Measurements from ENCODE around the gene HS1BP3. TPM values are rescaled to one million over a fixed set of nuclear protein-coding genes. Genes with fewer than 3 reads are reported as not detected.

Gene HS1BP3
- total RNA-seq, 1 experiment from 2014 or later: 19.6 TPM

DNA sequence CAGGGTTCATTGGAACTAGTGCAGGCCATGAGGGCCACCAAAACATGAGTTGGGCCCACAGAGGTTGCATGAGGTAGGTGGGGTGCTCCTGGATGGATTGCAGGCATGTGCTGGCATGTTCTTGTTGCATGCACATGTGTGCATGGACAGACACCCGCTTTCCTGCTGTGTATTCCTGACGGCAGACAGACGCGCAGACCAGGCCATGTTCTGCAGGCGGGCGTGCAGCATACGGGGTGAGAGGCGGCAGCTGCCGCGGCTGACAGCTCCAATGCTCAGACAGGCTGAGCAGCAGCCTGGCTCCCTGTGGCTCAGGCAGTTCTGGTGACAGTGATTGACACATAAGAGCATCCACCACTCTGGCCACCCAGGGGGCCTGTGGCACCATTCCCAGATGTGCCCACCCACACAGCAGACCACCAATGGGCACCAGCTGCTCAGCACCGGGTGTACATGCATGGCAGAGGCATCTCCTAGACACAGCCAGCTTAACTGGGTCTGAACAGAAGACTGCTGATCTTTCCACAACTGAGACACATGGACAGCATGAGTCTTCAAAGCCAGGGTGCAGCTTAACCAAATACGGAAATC lies 21.2 kb downstream of the HS1BP3 start:
- Histone ChIP-seq H3F3A (ENCODE audit: low read length, unreplicated experiment) (no peaks in the 10 kb centered on the region), H3K36me3 (ENCODE audit: low read depth, low read length) (no peaks in the 10 kb centered on the region), H3K9ac (ENCODE audit: low read length) (no peak overlapping the region), H3K9me2 (replicated peaks; ENCODE audit: low read length) (no peaks in the 10 kb centered on the region), H3K4me1 (ENCODE audit: insufficient read depth, low read length) (peaks cover 10% of the 10 kb centered on the region), H3K4me2 (ENCODE audit: low read length) (no peak overlapping the region), H3K79me2 (ENCODE audit: low read length) (no peaks in the 10 kb centered on the region), H3K4me3 (ENCODE audit: low read length) (no peak overlapping the region), H3K9me3 (ENCODE audit: low read length) (no peaks in the 10 kb centered on the region), H3K27me3 (ENCODE audit: low read length) (no peaks in the 10 kb centered on the region), H3K27ac (ENCODE audit: low read length) (no peak overlapping the region), H2AFZ (ENCODE audit: low read length) (no peak overlapping the region), H4K20me1 (ENCODE audit: low read length) (no peaks in the 10 kb centered on the region)
- intact Hi-C loops (cut with micrococcal nuclease): no loop called here
- no peak for ATAC-seq
- TF ChIP-seq EZH2phosphoT487 (IDR thresholded peaks at IDR 0.05; ENCODE audit: borderline replicate concordance, low read length): no peak
- ChIA-PET CTCF (no interaction called here), POLR2A (ENCODE audit: unreplicated experiment) (no interaction called here)
- DNase-seq: no peak
- no TSS peak for BruUV-seq (replicated peaks)

DNA sequence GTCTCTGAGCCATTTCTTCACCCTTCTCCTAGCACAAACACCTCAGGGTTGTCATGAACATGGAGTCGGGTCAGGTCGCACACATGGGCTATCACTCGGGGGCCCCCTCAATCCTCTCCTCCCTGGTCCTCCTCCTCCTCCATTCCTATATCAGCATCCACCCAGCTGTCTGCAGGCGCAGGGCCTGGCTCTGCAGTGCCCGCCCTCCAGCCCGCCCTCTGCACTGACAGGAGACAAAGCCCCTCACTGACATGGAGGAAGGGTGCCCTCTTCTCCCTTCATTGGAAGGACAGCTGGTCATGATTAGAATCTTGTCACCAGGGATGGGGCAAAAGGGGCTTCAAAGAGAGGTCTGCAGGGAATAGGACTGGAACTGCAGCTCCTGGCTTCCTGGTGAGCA lies 21.7 kb downstream of the HS1BP3 start:
- Histone ChIP-seq H3K9ac (ENCODE audit: low read length) (no peak overlapping the region), H3K4me1 (ENCODE audit: insufficient read depth, low read length) (peaks cover 5% of the 10 kb centered on the region), H3K27me3 (ENCODE audit: low read length) (no peaks in the 10 kb centered on the region), H3K36me3 (ENCODE audit: low read depth, low read length) (no peaks in the 10 kb centered on the region), H3K4me3 (ENCODE audit: low read length) (no peak overlapping the region), H4K20me1 (ENCODE audit: low read length) (no peaks in the 10 kb centered on the region), H2AFZ (ENCODE audit: low read length) (no peak overlapping the region), H3K9me3 (ENCODE audit: low read length) (no peaks in the 10 kb centered on the region), H3K4me2 (ENCODE audit: low read length) (no peak overlapping the region), H3F3A (ENCODE audit: low read length, unreplicated experiment) (no peaks in the 10 kb centered on the region), H3K79me2 (ENCODE audit: low read length) (no peaks in the 10 kb centered on the region), H3K9me2 (replicated peaks; ENCODE audit: low read length) (no peaks in the 10 kb centered on the region), H3K27ac (ENCODE audit: low read length) (no peak overlapping the region)
- DNase-seq (no peak), ATAC-seq (no peak)
- ChIA-PET CTCF (no interaction called here), POLR2A (ENCODE audit: unreplicated experiment) (no interaction called here)
- intact Hi-C loops (cut with micrococcal nuclease): no loop called here
- TF ChIP-seq EZH2 (IDR thresholded peaks at IDR 0.05; ENCODE audit: low read length, unreplicated experiment): no peak
- TF ChIP-seq, protein P1, sequence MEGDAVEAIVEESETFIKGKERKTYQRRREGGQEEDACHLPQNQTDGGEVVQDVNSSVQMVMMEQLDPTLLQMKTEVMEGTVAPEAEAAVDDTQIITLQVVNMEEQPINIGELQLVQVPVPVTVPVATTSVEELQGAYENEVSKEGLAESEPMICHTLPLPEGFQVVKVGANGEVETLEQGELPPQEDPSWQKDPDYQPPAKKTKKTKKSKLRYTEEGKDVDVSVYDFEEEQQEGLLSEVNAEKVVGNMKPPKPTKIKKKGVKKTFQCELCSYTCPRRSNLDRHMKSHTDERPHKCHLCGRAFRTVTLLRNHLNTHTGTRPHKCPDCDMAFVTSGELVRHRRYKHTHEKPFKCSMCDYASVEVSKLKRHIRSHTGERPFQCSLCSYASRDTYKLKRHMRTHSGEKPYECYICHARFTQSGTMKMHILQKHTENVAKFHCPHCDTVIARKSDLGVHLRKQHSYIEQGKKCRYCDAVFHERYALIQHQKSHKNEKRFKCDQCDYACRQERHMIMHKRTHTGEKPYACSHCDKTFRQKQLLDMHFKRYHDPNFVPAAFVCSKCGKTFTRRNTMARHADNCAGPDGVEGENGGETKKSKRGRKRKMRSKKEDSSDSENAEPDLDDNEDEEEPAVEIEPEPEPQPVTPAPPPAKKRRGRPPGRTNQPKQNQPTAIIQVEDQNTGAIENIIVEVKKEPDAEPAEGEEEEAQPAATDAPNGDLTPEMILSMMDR (conservative IDR thresholded peaks at IDR 0.05; ENCODE audit: low read depth, low read length): no peak
- no peak for TF ChIP-seq EZH2phosphoT487 (IDR thresholded peaks at IDR 0.05; ENCODE audit: borderline replicate concordance, low read length)
- no TSS peak for BruUV-seq (replicated peaks)

DNA sequence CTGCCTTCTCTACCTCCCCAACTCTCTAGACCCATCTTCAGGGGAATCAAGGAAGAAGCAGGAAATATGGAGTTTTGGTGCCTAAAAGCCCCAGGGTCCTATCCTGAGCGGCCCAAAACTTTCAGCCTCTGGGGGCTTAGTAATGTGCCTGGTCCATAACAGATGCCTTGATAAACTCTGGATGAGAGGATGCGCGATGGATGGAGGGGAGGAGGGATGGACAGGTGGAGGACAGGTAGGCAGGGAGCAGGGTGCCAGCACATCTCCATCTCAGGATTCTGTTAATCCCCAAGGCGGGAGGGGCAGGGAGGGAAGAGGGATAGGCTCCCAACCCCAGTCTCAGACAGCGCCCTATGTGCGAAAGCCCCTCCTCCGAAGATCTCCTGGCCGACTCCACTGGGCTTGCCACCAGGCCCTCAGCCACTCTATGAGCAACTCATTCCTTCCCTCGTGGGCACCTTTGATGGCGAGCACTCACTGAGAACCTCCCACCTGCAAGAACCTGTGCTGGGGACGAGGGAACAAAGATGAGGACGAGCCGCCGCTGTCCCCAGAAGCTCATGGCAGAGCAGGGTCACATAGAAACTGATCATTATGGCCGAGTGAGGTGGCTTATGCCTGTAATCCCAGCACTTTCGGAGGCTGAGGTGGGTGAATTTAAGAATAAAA lies 23.1 kb downstream of the HS1BP3 start:
- H3K27ac ChIP-seq (ENCODE audit: low read length): no peak overlapping the region
- H3K79me2 ChIP-seq (ENCODE audit: low read length): no peaks in the 10 kb centered on the region
- no peaks in the 10 kb centered on the region for H3K36me3 ChIP-seq (ENCODE audit: low read depth, low read length)
- H3K4me1 ChIP-seq (ENCODE audit: insufficient read depth, low read length): no peaks in the 10 kb centered on the region
- no TSS peak for BruUV-seq (replicated peaks)
- DNase-seq (no peak), ATAC-seq (no peak)
- H3F3A ChIP-seq (ENCODE audit: low read length, unreplicated experiment): no peaks in the 10 kb centered on the region
- no peaks in the 10 kb centered on the region for H3K9me3 ChIP-seq (ENCODE audit: low read length)
- intact Hi-C loops (cut with micrococcal nuclease): no loop called here
- ChIA-PET CTCF (interaction anchor here (0.7 kb wide), 1 partner anchor 408 kb away, joined by 4 read pairs; no protein-coding TSS in a partner anchor), POLR2A (ENCODE audit: unreplicated experiment) (no interaction called here)
- H2AFZ ChIP-seq (ENCODE audit: low read length): no peak overlapping the region
- no peaks in the 10 kb centered on the region for H3K9me2 ChIP-seq (replicated peaks; ENCODE audit: low read length)
- H3K27me3 ChIP-seq (ENCODE audit: low read length): no peaks in the 10 kb centered on the region
- no peak overlapping the region for H3K4me3 ChIP-seq (ENCODE audit: low read length)
- H4K20me1 ChIP-seq (ENCODE audit: low read length): no peaks in the 10 kb centered on the region
- H3K9ac ChIP-seq (ENCODE audit: low read length): no peak overlapping the region
- TF ChIP-seq EZH2 (IDR thresholded peaks at IDR 0.05; ENCODE audit: low read length, unreplicated experiment): no peak
- TF ChIP-seq, protein P1 (conservative IDR thresholded peaks at IDR 0.05; ENCODE audit: low read depth, low read length): no peak
- TF ChIP-seq EZH2phosphoT487 (IDR thresholded peaks at IDR 0.05; ENCODE audit: borderline replicate concordance, low read length): no peak
- H3K4me2 ChIP-seq (ENCODE audit: low read length): no peak overlapping the region

Measured in PC-3 (cell line).